Measurements from ENCODE around the gene TPK1.

TPK1 gene

GRCh38 chr7:144782883-144783282 is 53.0 kb downstream of the TPK1 start (continued):
- TF ChIP-seq ZNF530 (tag by site-specific recombination; IDR thresholded peaks at IDR 0.05; ENCODE audit: low read depth): no peak
- TF ChIP-seq PRDM1 (tag by site-specific recombination; IDR thresholded peaks at IDR 0.05): no peak
- no peak for TF ChIP-seq ZNF585B (tag by site-specific recombination; IDR thresholded peaks at IDR 0.05)
- TF ChIP-seq ZNF26 (tag by site-specific recombination; IDR thresholded peaks at IDR 0.05): no peak
- TF ChIP-seq ZNF544 (tag by site-specific recombination; IDR thresholded peaks at IDR 0.05): no peak
- no peak for TF ChIP-seq SCRT2 (tag by site-specific recombination; IDR thresholded peaks at IDR 0.05)
- TF ChIP-seq ZNF704 (tag by site-specific recombination; IDR thresholded peaks at IDR 0.05): no peak
- no peak for TF ChIP-seq ZBTB17 (tag by site-specific recombination; IDR thresholded peaks at IDR 0.05)
- TF ChIP-seq ZNF37A (tag by site-specific recombination; IDR thresholded peaks at IDR 0.05): no peak
- TF ChIP-seq ZFP41 (tag by site-specific recombination; IDR thresholded peaks at IDR 0.05; ENCODE audit: borderline replicate concordance): no peak

DNA sequence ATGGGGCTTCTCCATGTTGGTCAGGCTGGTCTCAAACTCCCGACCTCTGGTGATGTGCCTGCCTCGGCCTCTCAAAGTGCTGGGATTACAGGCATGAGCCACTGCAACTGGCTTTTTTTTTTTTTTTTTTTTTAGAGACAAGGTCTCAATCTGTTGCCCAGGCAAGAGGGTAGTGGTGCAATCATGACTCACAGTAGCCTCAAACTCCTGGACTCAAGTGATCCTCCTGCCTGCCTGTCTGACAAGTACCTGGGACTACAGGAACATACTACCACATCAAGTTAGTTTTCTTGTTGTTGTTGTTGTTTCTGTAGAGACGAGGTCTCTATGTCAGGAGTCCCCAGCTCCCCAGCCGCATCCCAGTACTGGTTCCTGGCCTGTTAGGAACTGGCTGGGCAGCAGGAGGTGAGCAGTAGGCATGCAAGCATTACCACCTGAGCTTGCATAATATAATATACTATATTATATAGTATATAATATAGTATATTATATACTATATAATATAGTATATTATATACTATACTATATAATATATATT is 55.7 kb downstream of the TPK1 start:
- ChIA-PET CTCF (no interaction called here), POLR2A (no interaction called here)
- H3K9me3 ChIP-seq (ENCODE audit: control insufficient read depth, insufficient read depth, low read depth, low read length): no peaks in the 10 kb centered on the region
- H3K36me3 ChIP-seq (ENCODE audit: control insufficient read depth in 2 of 2, insufficient read depth in 1 of 2, low read length in 2 of 2): no peaks in the 10 kb centered on the region
- no peak overlapping the region for H3K4me3 ChIP-seq (ENCODE audit: low read depth, low read length)
- no peak overlapping the region for H3K27ac ChIP-seq (ENCODE audit: extremely low read depth, low read depth, low read length)
- no peaks in the 10 kb centered on the region for H3K4me1 ChIP-seq (ENCODE audit: control insufficient read depth, insufficient read depth, low read length)
- no peak for TF ChIP-seq HOXA7 (CRISPR knock-in tag; IDR thresholded peaks at IDR 0.05; ENCODE audit: borderline replicate concordance)
- TF ChIP-seq ZNF2 (tag by site-specific recombination; IDR thresholded peaks at IDR 0.05): no peak
- TF ChIP-seq KLF7 (tag by site-specific recombination; IDR thresholded peaks at IDR 0.05; ENCODE audit: borderline replicate concordance): no peak
- TF ChIP-seq ZBTB8A (tag by site-specific recombination; IDR thresholded peaks at IDR 0.05): no peak
- TF ChIP-seq, protein P1, sequence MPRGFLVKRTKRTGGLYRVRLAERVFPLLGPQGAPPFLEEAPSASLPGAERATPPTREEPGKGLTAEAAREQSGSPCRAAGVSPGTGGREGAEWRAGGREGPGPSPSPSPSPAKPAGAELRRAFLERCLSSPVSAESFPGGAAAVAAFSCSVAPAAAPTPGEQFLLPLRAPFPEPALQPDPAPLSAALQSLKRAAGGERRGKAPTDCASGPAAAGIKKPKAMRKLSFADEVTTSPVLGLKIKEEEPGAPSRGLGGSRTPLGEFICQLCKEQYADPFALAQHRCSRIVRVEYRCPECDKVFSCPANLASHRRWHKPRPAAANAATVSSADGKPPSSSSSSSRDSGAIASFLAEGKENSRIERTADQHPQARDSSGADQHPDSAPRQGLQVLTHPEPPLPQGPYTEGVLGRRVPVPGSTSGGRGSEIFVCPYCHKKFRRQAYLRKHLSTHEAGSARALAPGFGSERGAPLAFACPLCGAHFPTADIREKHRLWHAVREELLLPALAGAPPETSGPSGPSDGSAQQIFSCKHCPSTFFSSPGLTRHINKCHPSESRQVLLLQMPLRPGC (tag by site-specific recombination; IDR thresholded peaks at IDR 0.05): no peak
- no peak for TF ChIP-seq ZSCAN16 (tag by site-specific recombination; IDR thresholded peaks at IDR 0.05)
- no peak for TF ChIP-seq ZNF785 (tag by site-specific recombination; IDR thresholded peaks at IDR 0.05)
- TF ChIP-seq ZNF132 (tag by site-specific recombination; IDR thresholded peaks at IDR 0.05; ENCODE audit: borderline replicate concordance): no peak
- TF ChIP-seq YY1 (tag by site-specific recombination; IDR thresholded peaks at IDR 0.05): no peak
- TF ChIP-seq ZNF394 (tag by site-specific recombination; IDR thresholded peaks at IDR 0.05; ENCODE audit: borderline replicate concordance): no peak
- no peak for TF ChIP-seq ZNF350 (tag by site-specific recombination; IDR thresholded peaks at IDR 0.05)
- TF ChIP-seq ZBTB7A (tag by site-specific recombination; IDR thresholded peaks at IDR 0.05; ENCODE audit: low read depth): no peak
- TF ChIP-seq SALL2 (tag by site-specific recombination; IDR thresholded peaks at IDR 0.05; ENCODE audit: borderline replicate concordance): no peak
- TF ChIP-seq, protein P2, sequence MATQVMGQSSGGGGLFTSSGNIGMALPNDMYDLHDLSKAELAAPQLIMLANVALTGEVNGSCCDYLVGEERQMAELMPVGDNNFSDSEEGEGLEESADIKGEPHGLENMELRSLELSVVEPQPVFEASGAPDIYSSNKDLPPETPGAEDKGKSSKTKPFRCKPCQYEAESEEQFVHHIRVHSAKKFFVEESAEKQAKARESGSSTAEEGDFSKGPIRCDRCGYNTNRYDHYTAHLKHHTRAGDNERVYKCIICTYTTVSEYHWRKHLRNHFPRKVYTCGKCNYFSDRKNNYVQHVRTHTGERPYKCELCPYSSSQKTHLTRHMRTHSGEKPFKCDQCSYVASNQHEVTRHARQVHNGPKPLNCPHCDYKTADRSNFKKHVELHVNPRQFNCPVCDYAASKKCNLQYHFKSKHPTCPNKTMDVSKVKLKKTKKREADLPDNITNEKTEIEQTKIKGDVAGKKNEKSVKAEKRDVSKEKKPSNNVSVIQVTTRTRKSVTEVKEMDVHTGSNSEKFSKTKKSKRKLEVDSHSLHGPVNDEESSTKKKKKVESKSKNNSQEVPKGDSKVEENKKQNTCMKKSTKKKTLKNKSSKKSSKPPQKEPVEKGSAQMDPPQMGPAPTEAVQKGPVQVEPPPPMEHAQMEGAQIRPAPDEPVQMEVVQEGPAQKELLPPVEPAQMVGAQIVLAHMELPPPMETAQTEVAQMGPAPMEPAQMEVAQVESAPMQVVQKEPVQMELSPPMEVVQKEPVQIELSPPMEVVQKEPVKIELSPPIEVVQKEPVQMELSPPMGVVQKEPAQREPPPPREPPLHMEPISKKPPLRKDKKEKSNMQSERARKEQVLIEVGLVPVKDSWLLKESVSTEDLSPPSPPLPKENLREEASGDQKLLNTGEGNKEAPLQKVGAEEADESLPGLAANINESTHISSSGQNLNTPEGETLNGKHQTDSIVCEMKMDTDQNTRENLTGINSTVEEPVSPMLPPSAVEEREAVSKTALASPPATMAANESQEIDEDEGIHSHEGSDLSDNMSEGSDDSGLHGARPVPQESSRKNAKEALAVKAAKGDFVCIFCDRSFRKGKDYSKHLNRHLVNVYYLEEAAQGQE (tag by site-specific recombination; IDR thresholded peaks at IDR 0.05): no peak
- TF ChIP-seq ZNF555 (tag by site-specific recombination; conservative IDR thresholded peaks at IDR 0.05): no peak
- no peak for TF ChIP-seq ZNF549 (tag by site-specific recombination; IDR thresholded peaks at IDR 0.05)

Measured in HEK293 (cell line).